ENCODE results near the gene RSPH6A.

The RSPH6A gene

GRCh38 chr19:45789035-45789786 is 25.9 kb downstream of the RSPH6A start:
- no peaks in the 10 kb centered on the region for H3K9me3 ChIP-seq (ENCODE audit: control insufficient read depth in 2 of 2, low read length in 2 of 2)
- H3K36me3 ChIP-seq (ENCODE audit: control insufficient read depth in 2 of 2, insufficient read depth in 2 of 2, low read length in 2 of 2): peaks cover 20 to 25% of the 10 kb centered on the region in 2 donors
- peaks cover 38% of the 10 kb centered on the region for H3K4me1 ChIP-seq (ENCODE audit: control insufficient read depth, insufficient read depth, low read length)
- no peak overlapping the region for H3K27ac ChIP-seq (ENCODE audit: low read length)
- no peaks in the 10 kb centered on the region for H3K27me3 ChIP-seq (ENCODE audit: control insufficient read depth in 1 of 2, insufficient read depth in 2 of 2, low read length in 2 of 2)
- H3K9ac ChIP-seq (ENCODE audit: low read length in 2 of 2): no peak overlapping the region
- no peak overlapping the region for H3K4me3 ChIP-seq (ENCODE audit: low read length in 2 of 2)

- Histone ChIP-seq H3K27me3 (ENCODE audit: control insufficient read depth in 1 of 2, insufficient read depth in 2 of 2, low read length in 2 of 2) (no peaks in the 10 kb centered on the region), H3K4me1 (ENCODE audit: control insufficient read depth, insufficient read depth, low read length) (peaks cover 42% of the 10 kb centered on the region), H3K9me3 (ENCODE audit: control insufficient read depth in 2 of 2, low read length in 2 of 2) (no peaks in the 10 kb centered on the region), H3K27ac (ENCODE audit: low read length) (peak overlapping the region; percentile 86), H3K9ac (ENCODE audit: low read length in 2 of 2) (no peak overlapping the region), H3K36me3 (ENCODE audit: control insufficient read depth in 2 of 2, insufficient read depth in 2 of 2, low read length in 2 of 2) (peaks cover 20 to 25% of the 10 kb centered on the region in 2 donors), H3K4me3 (ENCODE audit: low read length in 2 of 2) (no peak overlapping the region)
These were observed 28.6 kb downstream of the RSPH6A start for GRCh38 chr19:45786533-45786894.

- Histone ChIP-seq H3K27ac (ENCODE audit: low read length) (peak overlapping the region; percentile 86), H3K9me3 (ENCODE audit: control insufficient read depth in 2 of 2, low read length in 2 of 2) (no peaks in the 10 kb centered on the region), H3K36me3 (ENCODE audit: control insufficient read depth in 2 of 2, insufficient read depth in 2 of 2, low read length in 2 of 2) (peaks cover 20 to 25% of the 10 kb centered on the region in 2 donors), H3K4me3 (ENCODE audit: low read length in 2 of 2) (no peak overlapping the region), H3K27me3 (ENCODE audit: control insufficient read depth in 1 of 2, insufficient read depth in 2 of 2, low read length in 2 of 2) (no peaks in the 10 kb centered on the region), H3K4me1 (ENCODE audit: control insufficient read depth, insufficient read depth, low read length) (peaks cover 42% of the 10 kb centered on the region), H3K9ac (ENCODE audit: low read length in 2 of 2) (no peak overlapping the region)
These were observed 29.2 kb downstream of the RSPH6A start for GRCh38 chr19:45785781-45786532.

- H3K4me3 ChIP-seq (ENCODE audit: low read length in 2 of 2): no peak overlapping the region
- H3K27ac ChIP-seq (ENCODE audit: low read length): peak overlapping the region; percentile 86
- peaks cover 15 to 22% of the 10 kb centered on the region in 2 donors for H3K36me3 ChIP-seq (ENCODE audit: control insufficient read depth in 2 of 2, insufficient read depth in 2 of 2, low read length in 2 of 2)
- peak overlapping the region in 1 of 2 donors; percentile 55 for H3K9ac ChIP-seq (ENCODE audit: low read length in 2 of 2)
- no peaks in the 10 kb centered on the region for H3K9me3 ChIP-seq (ENCODE audit: control insufficient read depth in 2 of 2, low read length in 2 of 2)
- H3K27me3 ChIP-seq (ENCODE audit: control insufficient read depth in 1 of 2, insufficient read depth in 2 of 2, low read length in 2 of 2): no peaks in the 10 kb centered on the region
- H3K4me1 ChIP-seq (ENCODE audit: control insufficient read depth, insufficient read depth, low read length): peaks cover 47% of the 10 kb centered on the region
These were observed 30.0 kb downstream of the RSPH6A start for GRCh38 chr19:45785097-45785496.

- H3K27me3 ChIP-seq (ENCODE audit: control insufficient read depth in 1 of 2, insufficient read depth in 2 of 2, low read length in 2 of 2): no peaks in the 10 kb centered on the region
- H3K36me3 ChIP-seq (ENCODE audit: control insufficient read depth in 2 of 2, insufficient read depth in 2 of 2, low read length in 2 of 2): peaks cover 13 to 18% of the 10 kb centered on the region in 2 donors
- H3K4me3 ChIP-seq (ENCODE audit: low read length in 2 of 2): peak overlapping the region in 1 of 2 donors; percentile 95
- peak overlapping the region; percentile 86 for H3K27ac ChIP-seq (ENCODE audit: low read length)
- H3K4me1 ChIP-seq (ENCODE audit: control insufficient read depth, insufficient read depth, low read length): peaks cover 55% of the 10 kb centered on the region
- peak overlapping the region in 1 of 2 donors; percentile 64 for H3K9ac ChIP-seq (ENCODE audit: low read length in 2 of 2)
- H3K9me3 ChIP-seq (ENCODE audit: control insufficient read depth in 2 of 2, low read length in 2 of 2): no peaks in the 10 kb centered on the region
These were observed 31.0 kb downstream of the RSPH6A start for GRCh38 chr19:45784096-45784495.

GRCh38 chr19:45782820-45783785 is 32.0 kb downstream of the RSPH6A start:
- Histone ChIP-seq H3K27ac (ENCODE audit: low read length) (peak overlapping the region; percentile 86), H3K36me3 (ENCODE audit: control insufficient read depth in 2 of 2, insufficient read depth in 2 of 2, low read length in 2 of 2) (peaks cover 9 to 20% of the 10 kb centered on the region in 2 donors), H3K4me1 (ENCODE audit: control insufficient read depth, insufficient read depth, low read length) (peaks cover 63% of the 10 kb centered on the region), H3K9me3 (ENCODE audit: control insufficient read depth in 2 of 2, low read length in 2 of 2) (no peaks in the 10 kb centered on the region), H3K4me3 (ENCODE audit: low read length in 2 of 2) (peak overlapping the region; percentile 48 to 95), H3K27me3 (ENCODE audit: control insufficient read depth in 1 of 2, insufficient read depth in 2 of 2, low read length in 2 of 2) (no peaks in the 10 kb centered on the region), H3K9ac (ENCODE audit: low read length in 2 of 2) (peak overlapping the region; percentile 51 to 64)

- H3K9ac ChIP-seq (ENCODE audit: low read length in 2 of 2): peak within 1 kb of the TSS; percentile 74 to 85
- peak within 1 kb of the TSS; percentile 63 to 95 for H3K4me3 ChIP-seq (ENCODE audit: low read length in 2 of 2)
- H3K27me3 ChIP-seq (ENCODE audit: control insufficient read depth in 1 of 2, insufficient read depth in 2 of 2, low read length in 2 of 2): no peaks in the 10 kb centered on the region
- H3K27ac ChIP-seq (ENCODE audit: low read length): peak within 1 kb of the TSS; percentile 86
- H3K4me1 ChIP-seq (ENCODE audit: control insufficient read depth, insufficient read depth, low read length): peaks cover 63% of the 10 kb centered on the region
- H3K9me3 ChIP-seq (ENCODE audit: control insufficient read depth in 2 of 2, low read length in 2 of 2): no peaks in the 10 kb centered on the region
- H3K36me3 ChIP-seq (ENCODE audit: control insufficient read depth in 2 of 2, insufficient read depth in 2 of 2, low read length in 2 of 2): peaks cover 16 to 26% of the 10 kb centered on the region in 2 donors
These were observed 32.9 kb downstream of the RSPH6A start, which contains the start of gene DMPK for GRCh38 chr19:45782162-45782691. TSS of gene DMPK (minus strand) at chr19:45782490. CDS start at chr19:45782352, 138 bp downstream.

GRCh38 chr19:45781214-45782161 is 33.6 kb downstream of the RSPH6A start:
- Histone ChIP-seq H3K9ac (ENCODE audit: low read length in 2 of 2) (peak overlapping the region; percentile 74 to 85), H3K27me3 (ENCODE audit: control insufficient read depth in 1 of 2, insufficient read depth in 2 of 2, low read length in 2 of 2) (no peaks in the 10 kb centered on the region), H3K4me3 (ENCODE audit: low read length in 2 of 2) (peak overlapping the region; percentile 63 to 95), H3K36me3 (ENCODE audit: control insufficient read depth in 2 of 2, insufficient read depth in 2 of 2, low read length in 2 of 2) (peaks cover 19 to 26% of the 10 kb centered on the region in 2 donors), H3K4me1 (ENCODE audit: control insufficient read depth, insufficient read depth, low read length) (peaks cover 63% of the 10 kb centered on the region), H3K27ac (ENCODE audit: low read length) (peak overlapping the region; percentile 86), H3K9me3 (ENCODE audit: control insufficient read depth in 2 of 2, low read length in 2 of 2) (no peaks in the 10 kb centered on the region)

- Histone ChIP-seq H3K4me1 (ENCODE audit: control insufficient read depth, insufficient read depth, low read length) (peaks cover 57% of the 10 kb centered on the region), H3K9ac (ENCODE audit: low read length in 2 of 2) (peak overlapping the region; percentile 74 to 85), H3K27me3 (ENCODE audit: control insufficient read depth in 1 of 2, insufficient read depth in 2 of 2, low read length in 2 of 2) (no peaks in the 10 kb centered on the region), H3K27ac (ENCODE audit: low read length) (peak overlapping the region; percentile 86), H3K9me3 (ENCODE audit: control insufficient read depth in 2 of 2, low read length in 2 of 2) (no peaks in the 10 kb centered on the region), H3K36me3 (ENCODE audit: control insufficient read depth in 2 of 2, insufficient read depth in 2 of 2, low read length in 2 of 2) (peaks cover 17 to 25% of the 10 kb centered on the region in 2 donors), H3K4me3 (ENCODE audit: low read length in 2 of 2) (peak overlapping the region; percentile 63 to 95)
These were observed 34.5 kb downstream of the RSPH6A start for GRCh38 chr19:45780448-45781213.

All from stomach smooth muscle (tissue), 2 donors.